Measurements from ENCODE around the gene LDAH.

Gene LDAH

DNA sequence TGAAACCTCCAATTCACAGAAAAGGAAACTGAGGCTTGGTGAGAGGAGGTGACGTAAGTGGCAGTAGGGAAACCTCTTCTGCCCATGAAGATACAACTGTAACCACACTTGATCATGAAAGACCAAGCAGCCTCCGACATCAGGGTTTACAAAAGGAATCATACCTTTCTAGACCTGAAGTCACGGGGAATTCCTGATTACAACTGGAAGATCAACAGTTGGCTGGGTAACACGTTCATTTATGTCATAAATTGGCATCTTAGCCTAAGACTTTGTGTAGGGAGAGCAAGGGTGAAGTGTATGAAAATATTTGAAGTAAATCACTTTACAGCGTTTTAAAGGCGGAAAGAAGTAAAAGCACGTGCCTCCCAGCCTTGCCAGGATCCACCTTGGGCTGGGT, 172.9 kb downstream of the LDAH start:
- no peak for DNase-seq

GRCh38 chr2:20649576-20649975, 173.3 kb downstream of the LDAH start:
- no peak for DNase-seq

DNA sequence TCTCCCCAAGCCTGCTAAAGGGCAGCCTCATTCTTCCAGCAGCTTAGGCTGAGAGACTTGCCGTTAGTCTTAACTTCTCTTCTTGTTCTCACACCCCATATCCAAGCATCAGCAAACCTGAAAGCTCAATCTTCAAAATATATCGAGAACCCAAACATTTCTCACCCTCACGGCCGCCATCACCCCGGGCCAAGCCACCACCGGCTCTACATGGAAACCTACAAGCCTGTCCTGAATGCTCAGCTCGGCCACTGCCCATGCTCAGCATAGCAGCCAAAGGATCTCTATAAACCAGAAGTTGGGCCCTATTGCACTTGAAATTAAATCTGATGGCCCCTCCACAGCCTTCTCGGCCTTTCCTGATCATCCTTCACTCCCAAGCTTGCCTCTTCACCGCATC, 174.1 kb downstream of the LDAH start:
- DNase-seq, result no peak

DNA sequence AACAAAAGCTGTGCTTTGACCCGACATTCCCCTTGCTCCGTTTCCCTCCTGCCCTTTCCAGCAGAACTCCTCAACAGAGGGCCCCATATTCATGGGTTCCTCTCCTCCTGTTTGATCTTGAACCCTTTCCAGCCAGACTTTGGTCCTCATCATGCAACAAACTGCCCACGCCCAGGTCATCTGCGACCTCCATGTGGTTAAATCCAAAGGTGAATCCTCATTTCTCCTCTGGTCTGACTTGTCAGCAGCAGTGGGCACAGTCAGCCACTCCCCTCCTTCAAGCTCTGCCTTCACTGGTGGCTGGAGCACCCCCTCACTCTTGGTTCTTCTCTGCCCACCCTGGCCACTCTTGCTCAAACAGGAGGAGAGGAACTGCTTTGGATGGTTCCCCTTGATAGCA, 174.7 kb downstream of the LDAH start:
- DNase-seq, result no peak

DNA sequence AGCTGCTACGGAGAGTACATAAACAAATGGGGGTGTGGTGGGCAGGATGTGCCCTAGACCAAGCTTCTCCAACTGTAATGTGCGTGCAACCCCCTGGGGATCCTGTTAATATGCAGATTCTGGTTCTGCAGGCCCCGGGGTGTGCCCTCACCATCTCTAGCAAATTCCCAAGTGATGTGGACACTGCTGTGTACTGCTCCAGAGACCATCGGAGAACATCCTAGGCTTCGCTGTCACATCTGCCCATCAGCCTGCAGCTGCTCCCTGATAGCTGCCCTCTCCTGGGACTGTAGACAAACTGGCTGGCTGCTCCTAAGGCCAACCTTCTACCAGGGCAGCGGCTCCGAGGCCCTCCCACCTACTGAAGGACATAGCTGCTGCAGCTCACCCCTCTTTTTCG, 175.2 kb downstream of the LDAH start:
- DNase-seq, result no peak

- no peak for DNase-seq
These were observed 175.7 kb downstream of the LDAH start for GRCh38 chr2:20647211-20647610.

DNA sequence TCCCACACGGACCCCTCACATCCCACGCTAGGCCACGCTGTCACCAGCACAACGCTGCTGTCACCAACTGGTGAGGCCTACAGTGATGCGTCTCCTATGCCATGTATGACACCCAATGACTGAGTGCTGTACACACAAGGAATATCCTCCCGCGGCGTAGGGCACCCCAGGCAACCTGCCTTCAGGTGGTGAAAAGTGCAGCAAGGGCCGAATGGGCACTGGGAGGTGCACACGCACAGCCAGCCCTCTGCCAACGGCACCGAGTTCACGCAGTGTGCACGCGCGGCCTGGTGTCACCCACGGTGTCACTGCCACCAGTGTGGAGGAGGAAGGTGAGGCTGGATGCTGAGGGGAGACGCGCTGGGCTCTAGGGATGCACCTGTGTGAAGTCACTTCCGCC, 176.5 kb downstream of the LDAH start:
- no peak for DNase-seq

- DNase-seq, result no peak
These were observed 177.1 kb downstream of the LDAH start for GRCh38 chr2:20645761-20646160.

- DNase-seq, result no peak
These were observed 177.6 kb downstream of the LDAH start for GRCh38 chr2:20645301-20645701.

DNA sequence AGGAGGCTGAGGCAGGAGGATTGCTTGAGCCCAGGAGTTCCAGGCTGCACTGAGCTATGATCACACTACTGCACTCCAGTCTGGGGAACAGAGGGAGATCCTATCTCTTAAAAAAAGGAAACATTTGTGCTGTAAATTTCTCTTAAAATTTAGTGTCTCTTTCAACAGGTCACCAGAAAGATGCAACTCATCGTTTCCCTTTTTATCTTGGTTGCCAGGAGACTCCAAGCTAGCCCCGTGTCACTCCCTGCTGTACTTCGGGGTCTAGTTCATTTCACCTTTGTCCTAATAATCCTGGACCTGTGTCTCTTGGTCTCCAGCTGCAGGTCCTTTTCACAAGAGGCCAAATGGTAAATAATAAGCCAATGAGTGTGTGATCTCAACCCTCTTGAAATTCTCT, 179.1 kb downstream of the LDAH start:
- no peak for DNase-seq

GRCh38 chr2:20643060-20643459, 179.8 kb downstream of the LDAH start:
- no peak for DNase-seq

- peak in 1 of 2 experiments; percentile 50 for DNase-seq
These were observed 180.6 kb downstream of the LDAH start for GRCh38 chr2:20642055-20642971.

- DNase-seq, result no peak
These were observed 181.5 kb downstream of the LDAH start for GRCh38 chr2:20641123-20641985.

- no peak for DNase-seq
These were observed 182.3 kb downstream of the LDAH start for GRCh38 chr2:20640411-20641122.

- no peak for DNase-seq
These were observed 184.1 kb downstream of the LDAH start for GRCh38 chr2:20638646-20639430.

DNA sequence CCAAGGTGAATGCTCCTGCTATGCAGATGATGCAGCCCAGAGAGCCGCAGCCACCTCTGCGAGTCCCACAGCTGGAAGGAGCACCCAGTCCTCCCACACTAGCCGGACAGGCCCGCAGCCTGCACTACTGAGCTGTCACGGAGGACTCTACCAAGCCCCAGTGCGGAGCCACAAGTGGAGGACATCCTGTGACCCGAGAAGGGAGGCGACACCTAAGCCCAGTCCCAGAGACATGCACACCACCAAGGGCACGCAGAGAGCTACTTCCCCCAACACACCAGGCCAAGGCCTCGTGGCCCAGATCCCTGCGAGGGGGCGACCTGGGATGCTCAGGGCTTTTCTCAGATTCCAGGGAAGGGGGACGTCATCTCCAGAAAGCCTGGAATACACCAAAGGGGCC, 184.9 kb downstream of the LDAH start:
- no peak for DNase-seq

- DNase-seq, result no peak
These were observed 185.8 kb downstream of the LDAH start for GRCh38 chr2:20637147-20637546.

GRCh38 chr2:20635675-20636584, 187.0 kb downstream of the LDAH start:
- peak; percentile 20 to 62 for DNase-seq

DNA sequence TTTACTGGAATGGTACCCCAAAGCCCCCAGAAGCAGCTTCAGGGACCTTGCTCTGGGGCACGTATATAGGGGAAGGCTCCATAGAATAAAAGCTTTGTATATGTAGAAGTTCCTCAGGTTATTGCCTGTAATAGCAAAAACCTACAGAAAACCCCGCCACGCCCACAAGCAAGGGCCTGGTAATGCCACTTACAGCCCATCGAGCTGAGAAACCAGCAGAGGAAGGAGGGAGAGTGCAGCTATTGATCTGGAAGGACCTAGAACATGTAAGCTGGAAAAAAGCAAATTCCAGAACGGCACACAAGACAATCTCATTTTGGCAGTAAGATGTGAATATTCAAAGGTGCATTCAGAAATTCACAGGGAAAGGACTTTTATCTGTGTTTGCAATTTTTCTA, 187.8 kb downstream of the LDAH start:
- no peak for DNase-seq

DNA sequence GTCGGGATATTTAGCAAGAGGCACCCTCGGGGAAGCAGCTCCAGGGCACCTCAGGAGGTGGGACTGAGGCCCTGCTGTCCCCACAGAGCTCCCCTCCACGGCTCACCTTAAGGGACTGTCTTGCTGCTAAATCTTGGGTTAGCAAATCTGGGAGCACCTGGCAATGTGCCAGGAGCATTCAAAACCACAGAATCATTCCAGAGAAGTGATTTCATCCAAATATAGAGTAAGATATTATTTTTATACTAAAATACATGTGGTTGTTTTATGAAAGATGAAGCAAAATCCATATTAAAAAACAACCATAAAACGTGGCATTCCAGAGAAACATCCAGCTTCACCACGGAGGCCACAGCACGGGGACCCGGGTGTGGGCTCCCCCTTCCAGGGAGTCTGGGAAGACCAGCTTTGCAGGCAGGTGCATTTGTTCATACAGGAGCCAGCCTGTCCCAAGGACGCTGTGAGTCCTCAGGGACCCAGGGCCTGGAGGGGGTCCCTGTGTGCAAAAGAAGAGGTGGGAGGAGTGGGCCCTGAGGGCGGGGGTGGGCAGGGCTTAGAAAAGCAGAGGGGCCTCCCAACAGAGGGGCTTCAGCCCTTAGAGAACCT, 188.3 kb downstream of the LDAH start:
- no peak for DNase-seq

Data from SW 1271 (cell line).